ENCODE results near the gene HTRA3. TPM values are rescaled to one million over a fixed set of nuclear protein-coding genes. Genes with fewer than 3 reads are reported as not detected.

Gene HTRA3
- total and polyA plus RNA-seq, 2 donors: 1.5 to 2.1 TPM

Other genes with a start within 250 kb of the HTRA3 start
- gene ABLIM2, start 110.9 kb upstream of the HTRA3 start, total RNA-seq: 1.0 TPM
- 7.4 TPM for gene ABLIM2, start 110.9 kb upstream of the HTRA3 start, polyA plus RNA-seq
- 146 TPM for gene SH3TC1, start 70.5 kb upstream of the HTRA3 start, total RNA-seq
- 114 TPM for gene SH3TC1, start 70.5 kb upstream of the HTRA3 start, polyA plus RNA-seq
- 8.7 TPM for gene ACOX3, start 171.0 kb downstream of the HTRA3 start, total RNA-seq
- gene ACOX3, start 171.0 kb downstream of the HTRA3 start, polyA plus RNA-seq: 18.1 TPM
- 9.5 TPM for gene TRMT44, start 171.0 kb downstream of the HTRA3 start, total RNA-seq
- 8.4 TPM for gene TRMT44, start 171.0 kb downstream of the HTRA3 start, polyA plus RNA-seq

All from thymus (tissue), 2 donors.